HCT116 (cell line): Measurements from ENCODE around the gene WT1. TPM values are rescaled to one million over a fixed set of nuclear protein-coding genes. Genes with fewer than 3 reads are reported as not detected.

Experiments used
- ATAC-seq: fragments of 200-7000 bp; cut with Tn5 transposase; 2 replicates; pipeline ENCODE4 v1.9.1; 2020; ENCODE audit warnings: mild to moderate bottlenecking, moderate library complexity
- BruUV-seq: library from RNA; stranded (reverse); fragments of 400-500 nt; replicated peaks from 2 replicates; lab custom pipeline; 2021; lab: Mats Ljungman, UMichigan
- CTCF ChIA-PET: fragments of 300-600 bp; sonication (Branson Sonifier 250); formaldehyde crosslinking; loops from one replicate; lab custom pipeline; 2021; ENCODE audit warnings: antibody characterized with exemption; lab: Charles Lee
- POLR2A ChIA-PET: fragments of 300-600, 350-600 bp; sonication (Branson Sonifier 250); formaldehyde crosslinking; loops from one replicate; lab custom pipeline; 2021; ENCODE audit warnings: antibody characterized with exemption; lab: Charles Lee
- RAD21 ChIA-PET, 2 experiments: fragments of 300-600 bp; sonication (Branson Sonifier 250); formaldehyde crosslinking; loops; one replicate each; lab custom pipeline; 2023; ENCODE audit warnings: low total read pairs in 2 of 2; ENCODE audit not compliant: uncharacterized antibody in 2 of 2, unreplicated experiment in 2 of 2, low non-redundant PET in 1 of 2; lab: Charles Lee
- DNase-seq: peaks from one replicate; pipeline ENCODE4 v3.0.0-alpha.2; 2010; ENCODE audit warnings: low read depth, low spot score
- H2AFZ ChIP-seq: fragments of 200-600 bp; shearing (Covaris generic), sonication (generic); 2 replicates; pipeline ENCODE4 v1.6.1; 2017; ENCODE audit warnings: low read depth, mixed run types, mixed read lengths, antibody characterized with exemption, low read length; ENCODE audit not compliant: poor library complexity, severe bottlenecking
- H3K27ac ChIP-seq: 2 replicates; pipeline ENCODE4 v1.5.1; 2012; ENCODE audit warnings: low read depth, low read length
- H3K27me3 ChIP-seq: fragments of 200-600 bp; sonication (generic); 2 replicates; pipeline ENCODE4 v1.6.1; 2016; ENCODE audit warnings: mixed run types, low read length, mixed read lengths; ENCODE audit not compliant: insufficient read depth
- H3K36me3 ChIP-seq, 2 experiments: fragments of 200-500 bp in 1 of 2; fragments of 200-600 bp in 1 of 2; sonication (Bioruptor generic) in 1 of 2; sonication (generic) in 1 of 2; 2 replicates each; pipeline versions ENCODE4 v1.5.1 to v1.6.1; 2014 to 2016; ENCODE audit warnings: low read length in 2 of 2, inconsistent platforms in 1 of 2, mixed read lengths in 1 of 2, mixed run types in 1 of 2; ENCODE audit not compliant: insufficient read depth in 2 of 2, control insufficient read depth in 1 of 2
- H3K4me1 ChIP-seq, 2 experiments: fragments of 200-600 bp in 1 of 2; sonication (generic) in 1 of 2; 2 replicates each; pipeline versions ENCODE4 v1.5.1 to v1.6.1; 2012 to 2017; ENCODE audit warnings: low read length in 2 of 2, inconsistent platforms in 1 of 2, mild to moderate bottlenecking in 1 of 2, mixed read lengths in 1 of 2, mixed run types in 1 of 2, moderate library complexity in 1 of 2; ENCODE audit not compliant: insufficient read depth in 2 of 2, control insufficient read depth in 1 of 2
- H3K4me2 ChIP-seq: fragments of 200-600 bp; sonication (generic); 2 replicates; pipeline ENCODE4 v1.6.1; 2017; ENCODE audit warnings: mixed run types, low read length, mixed read lengths
- H3K4me3 ChIP-seq, 2 experiments: fragments of 200-600 bp in 1 of 2; sonication (generic) in 1 of 2; replicated peaks in 1 of 2; 2 replicates each; pipeline ENCODE4 v1.5.1; 2011 to 2016; ENCODE audit warnings: low read length in 2 of 2, control low read depth in 1 of 2, low read depth in 1 of 2, mild to moderate bottlenecking in 1 of 2, mixed read lengths in 1 of 2, mixed run types in 1 of 2
- H3K79me2 ChIP-seq: fragments of 200-600 bp; sonication (generic); 2 replicates; pipeline ENCODE4 v1.6.1; 2017; ENCODE audit warnings: mild to moderate bottlenecking, mixed run types, low read length, moderate library complexity, mixed read lengths; ENCODE audit not compliant: insufficient read depth
- H3K9ac ChIP-seq: fragments of 200-600 bp; sonication (generic); 2 replicates; pipeline ENCODE4 v1.6.1; 2016; ENCODE audit warnings: low read length, mixed read lengths
- H3K9me2 ChIP-seq: fragments of 200-600 bp; sonication (generic), shearing (Covaris generic); 2 replicates; pipeline ENCODE4 v1.6.1; 2017; ENCODE audit warnings: mixed run types, mild to moderate bottlenecking, moderate library complexity; ENCODE audit not compliant: insufficient read depth
- H3K9me3 ChIP-seq, 2 experiments: fragments of 200-500 bp in 1 of 2; fragments of 200-600 bp in 1 of 2; sonication (Bioruptor generic) in 1 of 2; sonication (generic) in 1 of 2; 2 replicates each; pipeline ENCODE4 v1.6.1; 2014 to 2017; ENCODE audit warnings: low read length in 2 of 2, mixed read lengths in 2 of 2, inconsistent platforms in 1 of 2, low read depth in 1 of 2, mild to moderate bottlenecking in 1 of 2, mixed run types in 1 of 2, moderate library complexity in 1 of 2; ENCODE audit not compliant: control insufficient read depth in 1 of 2, insufficient read depth in 1 of 2
- H4K20me1 ChIP-seq: fragments of 200-600 bp; sonication (generic), shearing (Covaris generic); 2 replicates; pipeline ENCODE4 v1.6.1; 2017; ENCODE audit warnings: mixed run types, mild to moderate bottlenecking, moderate library complexity; ENCODE audit not compliant: insufficient read depth
- CBX3 ChIP-seq: IDR thresholded peaks from 2 replicates; pipeline ENCODE4 v1.6.1; 2012; ENCODE audit warnings: low read depth
- EZH2 ChIP-seq: fragments of 200-600 bp; sonication (generic); IDR thresholded peaks from 2 replicates; pipeline ENCODE4 v1.6.1; 2017; ENCODE audit warnings: antibody characterized with exemption, mixed run types
- SRF ChIP-seq: IDR thresholded peaks from 2 replicates; pipeline ENCODE4 v1.6.1; 2012; ENCODE audit warnings: low read depth
- intact Hi-C: fragments of 100-400 bp; cut with micrococcal nuclease; formaldehyde crosslinking; loops from 2 replicates; pipeline ENCODE4 v1.10.0; 2022
- total RNA-seq: library from RNA; stranded (reverse); gene quantifications from one replicate; pipeline ENCODE4 v1.2.1, GENCODE V29; 2021; ENCODE audit not compliant: unreplicated experiment
- TF ChIP-seq, protein P1 (sequence below), 3 experiments: fragments of 200-600 bp in 1 of 3; sonication (generic) in 1 of 3; IDR thresholded peaks in 2 of 3; conservative IDR thresholded peaks in 1 of 3; 2 replicates each; pipeline ENCODE4 v1.5.1; 2012 to 2017; ENCODE audit warnings: low read depth in 2 of 3, low read length in 2 of 3, antibody characterized with exemption in 1 of 3, borderline replicate concordance in 1 of 3, control low read depth in 1 of 3, mild to moderate bottlenecking in 1 of 3, mixed read lengths in 1 of 3, mixed run types in 1 of 3, moderate library complexity in 1 of 3; ENCODE audit not compliant: insufficient read depth in 1 of 3
- TF ChIP-seq, protein P2 (sequence below): IDR thresholded peaks from 2 replicates; pipeline ENCODE4 v1.6.1; 2012
- TF ChIP-seq, protein P3 (sequence below): IDR thresholded peaks from 2 replicates; pipeline ENCODE4 v1.6.1; 2012
- TF ChIP-seq, protein P4 (sequence below): IDR thresholded peaks from 2 replicates; pipeline ENCODE4 v1.6.1; 2011; ENCODE audit warnings: mild to moderate bottlenecking, low read length, moderate library complexity; ENCODE audit not compliant: insufficient replicate concordance; ENCODE audit errors: extremely low read depth

Gene WT1
- total RNA-seq, 1 experiment from 2014 or later: 0.07 TPM

DNA sequence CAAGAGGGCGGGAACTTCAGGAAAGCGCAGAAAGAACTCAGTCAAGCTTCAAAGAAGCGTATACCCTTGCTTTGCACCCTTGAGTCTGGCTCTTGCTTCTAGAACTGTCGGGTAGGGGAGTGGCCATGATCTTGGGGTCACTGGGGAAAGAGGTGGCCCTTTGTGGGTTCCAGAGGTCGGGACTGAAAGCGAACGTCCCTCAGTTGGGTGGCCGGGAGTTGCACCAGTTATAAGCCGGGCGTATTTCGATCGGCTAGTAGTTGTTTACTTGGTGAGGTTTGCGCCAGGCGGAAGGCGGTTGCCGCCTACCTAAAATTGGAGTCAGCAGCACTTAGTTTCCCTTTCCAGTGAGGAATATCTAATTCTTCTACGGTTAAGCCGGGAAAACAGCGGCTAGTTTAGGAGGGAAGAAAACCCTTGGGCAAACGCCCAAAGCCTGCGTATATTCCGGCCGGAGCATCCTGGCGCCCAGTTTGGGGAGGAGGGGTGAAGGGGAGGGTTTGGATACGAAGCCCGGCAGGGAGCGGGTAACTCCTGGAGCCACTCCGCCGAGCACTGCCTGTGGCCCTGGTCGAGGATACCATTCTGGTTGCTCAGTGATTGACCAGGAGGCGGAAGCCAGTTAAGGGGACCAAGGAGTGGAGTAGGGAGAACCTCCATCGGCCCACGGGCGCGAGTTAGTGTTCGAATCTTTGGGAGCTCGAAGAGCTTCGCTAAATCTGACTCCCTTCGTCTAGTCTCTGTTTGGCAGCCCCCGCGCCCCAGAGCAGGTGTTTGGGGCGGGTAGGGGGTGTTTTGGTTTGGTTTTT lies 807 bp upstream of the WT1 start:
- no peak for ATAC-seq
- Histone ChIP-seq H3K4me3 (no peak overlapping the region), H3K9ac (no peak overlapping the region), H3K27me3 (peaks cover 17% of the 10 kb centered on the region), H3K4me1 (no peaks in the 10 kb centered on the region), H3K79me2 (no peaks in the 10 kb centered on the region), H3K9me3 (no peaks in the 10 kb centered on the region), H4K20me1 (no peaks in the 10 kb centered on the region), H3K36me3 (no peaks in the 10 kb centered on the region), H3K4me2 (no peak overlapping the region), H2AFZ (no peak overlapping the region), H3K27ac (no peak overlapping the region), H3K9me2 (no peaks in the 10 kb centered on the region)
- intact Hi-C loops: no loop called here
- ChIA-PET RAD21 (no interaction called here), POLR2A (no interaction called here), CTCF (no interaction called here)
- no peak for DNase-seq
- TF ChIP-seq CBX3 (no peak), EZH2 (no peak), SRF (no peak)
- TF ChIP-seq, protein P1, sequence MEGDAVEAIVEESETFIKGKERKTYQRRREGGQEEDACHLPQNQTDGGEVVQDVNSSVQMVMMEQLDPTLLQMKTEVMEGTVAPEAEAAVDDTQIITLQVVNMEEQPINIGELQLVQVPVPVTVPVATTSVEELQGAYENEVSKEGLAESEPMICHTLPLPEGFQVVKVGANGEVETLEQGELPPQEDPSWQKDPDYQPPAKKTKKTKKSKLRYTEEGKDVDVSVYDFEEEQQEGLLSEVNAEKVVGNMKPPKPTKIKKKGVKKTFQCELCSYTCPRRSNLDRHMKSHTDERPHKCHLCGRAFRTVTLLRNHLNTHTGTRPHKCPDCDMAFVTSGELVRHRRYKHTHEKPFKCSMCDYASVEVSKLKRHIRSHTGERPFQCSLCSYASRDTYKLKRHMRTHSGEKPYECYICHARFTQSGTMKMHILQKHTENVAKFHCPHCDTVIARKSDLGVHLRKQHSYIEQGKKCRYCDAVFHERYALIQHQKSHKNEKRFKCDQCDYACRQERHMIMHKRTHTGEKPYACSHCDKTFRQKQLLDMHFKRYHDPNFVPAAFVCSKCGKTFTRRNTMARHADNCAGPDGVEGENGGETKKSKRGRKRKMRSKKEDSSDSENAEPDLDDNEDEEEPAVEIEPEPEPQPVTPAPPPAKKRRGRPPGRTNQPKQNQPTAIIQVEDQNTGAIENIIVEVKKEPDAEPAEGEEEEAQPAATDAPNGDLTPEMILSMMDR (IDR thresholded peaks at IDR 0.05 in 2 of 3, conservative IDR thresholded peaks at IDR 0.05 in 1 of 3; ENCODE audit: borderline replicate concordance in 1 of 3, insufficient read depth in 1 of 3, low read depth in 2 of 3, low read length in 2 of 3): no peak
- TF ChIP-seq, protein P2, sequence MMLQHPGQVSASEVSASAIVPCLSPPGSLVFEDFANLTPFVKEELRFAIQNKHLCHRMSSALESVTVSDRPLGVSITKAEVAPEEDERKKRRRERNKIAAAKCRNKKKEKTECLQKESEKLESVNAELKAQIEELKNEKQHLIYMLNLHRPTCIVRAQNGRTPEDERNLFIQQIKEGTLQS: no peak
- TF ChIP-seq, protein P3, sequence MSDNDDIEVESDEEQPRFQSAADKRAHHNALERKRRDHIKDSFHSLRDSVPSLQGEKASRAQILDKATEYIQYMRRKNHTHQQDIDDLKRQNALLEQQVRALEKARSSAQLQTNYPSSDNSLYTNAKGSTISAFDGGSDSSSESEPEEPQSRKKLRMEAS: no peak
- TF ChIP-seq, protein P4, sequence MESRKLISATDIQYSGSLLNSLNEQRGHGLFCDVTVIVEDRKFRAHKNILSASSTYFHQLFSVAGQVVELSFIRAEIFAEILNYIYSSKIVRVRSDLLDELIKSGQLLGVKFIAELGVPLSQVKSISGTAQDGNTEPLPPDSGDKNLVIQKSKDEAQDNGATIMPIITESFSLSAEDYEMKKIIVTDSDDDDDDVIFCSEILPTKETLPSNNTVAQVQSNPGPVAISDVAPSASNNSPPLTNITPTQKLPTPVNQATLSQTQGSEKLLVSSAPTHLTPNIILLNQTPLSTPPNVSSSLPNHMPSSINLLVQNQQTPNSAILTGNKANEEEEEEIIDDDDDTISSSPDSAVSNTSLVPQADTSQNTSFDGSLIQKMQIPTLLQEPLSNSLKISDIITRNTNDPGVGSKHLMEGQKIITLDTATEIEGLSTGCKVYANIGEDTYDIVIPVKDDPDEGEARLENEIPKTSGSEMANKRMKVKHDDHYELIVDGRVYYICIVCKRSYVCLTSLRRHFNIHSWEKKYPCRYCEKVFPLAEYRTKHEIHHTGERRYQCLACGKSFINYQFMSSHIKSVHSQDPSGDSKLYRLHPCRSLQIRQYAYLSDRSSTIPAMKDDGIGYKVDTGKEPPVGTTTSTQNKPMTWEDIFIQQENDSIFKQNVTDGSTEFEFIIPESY: no peak
- no TSS peak for BruUV-seq
